ENCODE results near the gene SLC2A14.
"Not testable (repeated sequence)": the region's sequence is repeated elsewhere in the genome, so short reads cannot be mapped to it uniquely, and the experiment has no call there.

Gene SLC2A14

DNA sequence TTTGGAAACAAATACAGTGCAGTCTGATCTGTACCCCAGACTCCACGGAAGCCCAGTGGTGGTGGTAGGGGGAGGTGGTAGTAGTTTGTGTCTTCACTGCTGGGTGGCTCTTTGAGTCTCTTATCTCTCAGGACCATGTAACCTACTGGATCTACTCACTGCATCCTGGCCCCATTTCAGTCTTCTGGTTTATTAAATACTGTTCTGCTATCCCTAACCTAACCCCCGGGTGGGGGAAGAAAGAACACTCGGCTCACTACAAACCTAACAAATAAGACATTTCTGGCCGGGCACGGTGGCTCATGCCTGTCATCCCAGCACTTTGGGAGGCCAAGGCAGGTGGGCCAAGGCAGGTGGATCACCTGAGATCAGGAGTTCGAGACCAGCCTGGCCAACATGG is 39.5 kb downstream of the SLC2A14 start:
- not testable (repeated sequence) for DNase-seq

DNA sequence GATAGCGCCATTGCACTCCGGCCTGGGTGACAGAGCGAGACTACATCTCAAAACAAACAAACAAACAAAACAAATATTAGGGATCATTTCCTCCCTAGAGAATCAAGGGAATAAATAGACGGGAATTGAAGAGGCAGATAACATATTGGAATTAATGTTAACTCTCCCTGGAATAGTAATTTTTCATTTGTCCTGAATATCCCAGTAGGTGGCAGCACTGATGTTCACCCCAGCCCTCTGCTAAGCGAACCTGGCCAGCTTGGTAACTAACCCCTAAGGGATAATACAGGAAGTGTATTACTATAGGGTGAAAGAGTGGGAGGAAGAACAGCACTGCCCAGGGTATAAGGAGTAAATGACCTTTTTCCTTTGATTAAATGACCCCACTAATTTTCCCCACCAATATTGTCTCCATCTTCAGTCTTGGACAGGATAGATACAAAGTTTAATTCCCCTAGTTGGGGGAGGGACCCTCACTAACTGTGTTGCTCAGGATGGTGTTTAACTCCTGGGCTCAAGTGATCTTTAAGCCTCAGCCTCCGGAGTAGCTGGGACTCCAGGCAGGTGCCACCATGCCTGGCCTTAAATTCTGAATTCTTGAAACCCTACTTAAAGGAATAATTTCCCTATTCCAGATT is 40.5 kb downstream of the SLC2A14 start:
- peak in 1 of 2 experiments; percentile 3 for DNase-seq

DNA sequence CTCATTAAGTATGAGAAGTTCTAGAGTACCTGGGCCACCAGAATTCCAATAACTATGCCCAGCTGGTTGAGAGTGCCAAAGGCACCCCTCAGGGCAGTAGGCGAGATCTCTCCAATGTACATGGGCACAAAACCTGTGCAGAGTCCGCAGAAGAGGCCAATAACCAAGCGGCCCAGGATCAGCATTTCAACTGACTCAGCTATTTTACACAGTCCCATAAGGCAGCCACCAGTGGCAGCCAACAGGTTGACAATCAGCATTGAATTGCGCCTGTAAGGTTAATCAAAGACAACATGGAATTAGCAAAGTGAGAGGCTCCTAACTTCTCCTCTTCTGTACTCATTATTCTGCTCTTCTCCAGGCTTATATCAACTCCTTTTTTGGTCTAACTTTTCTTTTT is 43.0 kb downstream of the SLC2A14 start:
- DNase-seq: not testable (repeated sequence)

DNA sequence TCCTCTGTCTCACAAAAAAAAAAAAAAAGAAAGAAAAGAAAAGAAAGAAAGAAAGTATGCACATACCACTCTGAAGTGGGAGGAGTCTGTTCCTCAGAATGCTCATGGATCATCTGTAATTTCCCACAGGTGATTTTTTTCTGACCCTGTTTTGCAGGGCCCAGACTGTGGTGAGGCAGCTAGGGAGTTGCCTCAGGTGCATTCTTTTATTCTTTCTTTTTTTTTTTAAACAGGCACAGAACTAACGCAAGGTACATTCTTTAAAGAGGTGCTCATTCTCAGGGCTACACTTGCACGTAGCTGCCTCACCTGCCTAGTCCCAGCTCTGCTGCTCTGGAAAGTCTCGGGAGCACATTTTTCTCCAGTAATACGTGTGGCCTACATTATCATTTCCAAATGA is 47.0 kb downstream of the SLC2A14 start:
- not testable (repeated sequence) for DNase-seq

DNA sequence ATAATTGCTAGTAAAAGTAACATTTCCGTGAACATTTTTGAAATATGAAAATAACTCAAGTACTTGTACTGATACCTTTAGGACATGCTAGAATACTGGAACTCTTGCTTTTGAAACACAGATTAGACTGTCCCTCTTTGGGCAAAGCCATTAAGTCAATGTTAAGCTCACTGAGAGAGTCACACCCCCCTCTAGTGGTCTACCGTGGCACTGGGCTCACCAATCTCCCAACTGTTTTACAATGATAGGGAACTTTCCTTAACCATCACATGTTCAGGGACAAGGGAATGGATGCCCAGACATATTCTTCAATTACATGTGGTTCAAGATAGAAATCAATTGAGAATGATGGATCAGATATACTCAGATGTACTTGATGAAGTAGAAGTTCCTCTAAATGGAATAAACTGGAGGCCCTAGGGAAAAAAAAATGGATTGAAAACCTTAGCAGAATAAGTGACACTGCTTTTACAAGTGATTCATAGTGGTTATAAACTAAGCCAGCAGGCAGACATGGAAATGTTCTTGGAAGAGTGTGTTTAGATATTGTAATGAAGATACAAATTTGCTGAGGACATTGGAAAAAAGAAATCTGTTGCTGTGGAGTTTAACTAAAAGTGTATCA is 65.7 kb downstream of the SLC2A14 start:
- peak in 1 of 2 experiments; percentile 2 for DNase-seq

DNA sequence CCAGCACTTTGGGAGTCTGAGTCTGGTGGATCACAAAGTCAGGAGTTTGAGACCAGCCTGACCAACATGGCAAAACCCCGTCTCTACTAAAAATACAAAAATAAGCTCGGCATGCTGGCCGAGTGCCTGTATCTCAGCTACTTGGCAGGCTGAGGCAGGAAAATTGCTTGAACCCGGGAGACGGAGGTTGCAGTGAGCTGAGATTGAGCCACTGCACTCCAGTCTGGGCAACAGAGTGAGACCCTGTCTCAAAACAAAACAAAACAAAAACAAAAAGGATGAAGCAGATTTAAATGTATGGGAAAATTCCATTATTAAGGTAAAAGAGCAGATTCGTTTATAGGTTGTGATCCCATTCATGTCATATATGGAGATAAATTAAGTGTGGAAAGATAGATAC is 66.4 kb downstream of the SLC2A14 start:
- not testable (repeated sequence) for DNase-seq

DNA sequence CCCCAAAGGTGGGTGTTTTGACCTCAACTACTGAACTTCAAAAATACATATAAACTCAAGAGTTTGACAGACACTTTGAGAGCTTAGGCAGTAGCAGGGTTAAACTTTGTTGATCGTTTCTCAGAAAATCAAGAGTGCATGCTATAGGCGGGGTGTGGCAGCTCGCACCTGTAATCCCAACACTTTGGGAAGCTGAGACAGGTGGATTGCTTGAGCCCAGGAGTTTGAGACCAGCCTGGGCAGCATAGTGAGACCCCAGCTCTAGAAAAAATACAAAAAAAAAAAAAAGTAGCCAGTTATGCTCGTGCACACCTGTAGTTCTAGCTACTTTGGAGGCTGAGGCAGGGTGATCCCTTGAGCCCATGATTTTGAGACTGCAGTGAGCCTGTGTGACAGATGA is 71.3 kb downstream of the SLC2A14 start:
- no peak for DNase-seq

DNA sequence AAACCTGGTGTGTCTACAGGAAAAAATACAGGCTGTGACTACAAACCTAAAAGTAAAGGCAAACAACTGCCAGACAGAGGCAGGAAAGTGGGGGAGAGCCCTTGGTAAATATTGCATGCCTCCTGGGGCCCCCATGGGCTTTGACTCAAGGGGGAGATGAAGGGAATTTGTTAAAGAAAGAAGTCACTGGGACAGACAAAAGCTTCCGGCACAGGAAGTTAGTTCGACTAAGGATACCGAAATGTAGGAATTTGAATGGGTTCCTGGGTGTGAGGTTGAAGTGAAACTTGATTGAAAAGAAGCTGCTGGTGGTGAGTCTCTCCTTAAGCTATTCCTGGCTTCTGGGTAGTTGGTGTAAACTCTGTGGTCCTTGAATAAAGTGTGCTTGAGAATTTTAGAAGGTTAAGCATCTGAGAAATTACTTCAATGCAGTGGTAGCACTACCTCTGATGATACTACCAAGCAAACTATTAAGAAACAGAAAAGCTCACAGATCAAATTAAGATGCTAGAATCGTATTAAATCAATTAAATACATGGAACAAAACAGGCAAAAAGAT is 73.9 kb downstream of the SLC2A14 start:
- not testable (repeated sequence) for DNase-seq

DNA sequence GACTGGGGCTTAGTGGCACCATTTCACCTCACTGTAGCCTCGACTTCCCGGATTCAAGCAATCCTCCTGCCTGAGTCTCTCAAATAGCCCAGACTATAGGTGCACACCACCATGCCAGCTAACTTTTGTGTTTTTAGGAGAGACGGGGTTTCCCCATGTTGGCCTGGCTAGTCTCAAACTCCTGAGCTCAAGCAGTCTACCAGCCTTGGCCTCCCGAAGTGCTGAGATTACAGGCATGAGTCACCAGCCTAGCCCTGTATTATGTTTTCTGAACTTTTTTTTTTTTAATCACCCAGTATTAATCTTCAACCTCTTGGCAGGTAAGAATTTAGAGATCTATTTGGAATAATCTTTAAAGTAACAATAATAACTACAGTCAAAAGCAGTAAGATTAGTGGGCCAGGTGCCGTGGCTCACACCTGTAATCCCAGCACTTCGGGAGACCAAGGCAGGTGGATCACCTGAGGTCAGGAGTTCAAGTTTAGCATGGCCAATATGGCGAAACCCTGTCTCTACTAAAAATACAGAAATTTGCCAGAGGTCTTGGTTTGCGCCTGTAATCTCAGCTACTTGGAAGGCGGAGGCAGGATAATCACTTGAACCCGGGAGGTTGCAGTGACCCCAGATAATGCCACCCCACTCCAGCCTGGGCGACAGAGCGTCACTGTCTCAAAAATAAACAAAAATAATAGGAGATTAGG is 74.9 kb downstream of the SLC2A14 start:
- no peak for DNase-seq

DNA sequence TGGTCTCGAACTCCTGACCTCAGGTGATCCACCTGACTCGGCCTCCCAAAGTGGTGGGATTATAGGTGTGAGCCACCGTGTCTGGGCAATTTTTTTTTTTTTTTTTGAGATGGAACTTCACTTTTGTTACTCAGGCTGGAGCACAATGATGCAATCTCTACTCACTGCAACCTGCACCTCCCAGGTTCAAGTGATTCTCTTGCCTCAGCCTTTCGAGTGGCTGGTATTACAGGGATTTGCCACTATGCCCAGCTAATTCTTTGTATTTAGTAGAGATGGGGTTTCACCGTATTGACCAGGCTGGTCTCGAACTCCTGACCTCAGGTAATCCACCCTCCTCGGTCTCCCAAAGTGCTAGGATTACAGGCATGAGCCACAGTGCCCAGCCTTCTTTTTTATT is 75.4 kb downstream of the SLC2A14 start:
- not testable (repeated sequence) for DNase-seq

DNA sequence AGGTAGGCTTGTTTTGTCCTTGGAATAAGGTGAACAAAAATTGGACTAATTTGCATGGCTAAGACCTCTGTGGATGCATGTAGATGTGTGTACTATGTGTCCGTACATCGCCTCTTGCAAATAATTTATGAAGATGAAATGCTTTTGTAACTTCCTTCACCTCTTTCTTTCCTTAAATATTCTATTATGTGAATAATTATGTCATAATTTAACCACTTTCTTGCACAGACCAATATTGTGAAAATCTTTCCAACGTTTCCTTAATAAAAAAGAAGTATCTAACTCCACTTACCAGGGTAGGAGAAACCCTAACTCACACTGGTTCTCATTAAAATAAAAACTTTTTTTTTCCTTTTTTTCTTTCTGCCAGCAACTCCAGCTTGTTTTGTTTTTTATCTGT is 79.5 kb downstream of the SLC2A14 start:
- DNase-seq: no peak

DNA sequence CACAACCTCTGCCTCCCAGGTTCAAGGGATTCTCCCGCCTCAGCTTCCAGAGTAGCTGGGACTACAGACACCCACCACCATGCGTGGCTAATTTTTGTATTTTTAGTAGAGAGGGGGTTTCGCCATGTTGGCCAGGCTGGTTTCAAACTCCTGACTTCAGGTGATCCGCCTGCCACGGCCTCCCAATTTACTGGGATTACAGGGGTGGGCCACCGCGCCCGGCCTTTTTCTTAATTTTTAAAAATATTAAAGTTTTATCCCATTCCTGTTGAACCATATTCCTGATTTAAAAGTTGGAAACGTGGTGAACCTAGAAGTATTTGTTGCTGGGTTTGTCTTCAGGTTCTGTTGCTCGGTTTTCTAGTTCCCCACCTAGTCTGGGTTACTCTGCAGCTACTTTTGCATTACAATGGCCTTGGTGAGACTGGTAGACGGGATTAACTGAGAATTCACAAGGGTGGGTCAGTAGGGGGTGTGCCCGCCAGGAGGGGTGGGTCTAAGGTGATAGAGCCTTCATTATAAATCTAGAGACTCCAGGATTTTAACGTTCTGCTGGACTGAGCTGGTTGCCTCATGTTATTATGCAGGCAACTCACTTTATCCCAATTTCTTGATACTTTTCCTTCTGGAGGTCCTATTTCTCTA is 83.7 kb downstream of the SLC2A14 start, which contains the start of gene NANOG:
NANOG (plus strand) TSS at position 519 of the 645 bp plus-strand sequence. CDS start 213 bp downstream, outside the sequence.
- not testable (repeated sequence) for DNase-seq

DNA sequence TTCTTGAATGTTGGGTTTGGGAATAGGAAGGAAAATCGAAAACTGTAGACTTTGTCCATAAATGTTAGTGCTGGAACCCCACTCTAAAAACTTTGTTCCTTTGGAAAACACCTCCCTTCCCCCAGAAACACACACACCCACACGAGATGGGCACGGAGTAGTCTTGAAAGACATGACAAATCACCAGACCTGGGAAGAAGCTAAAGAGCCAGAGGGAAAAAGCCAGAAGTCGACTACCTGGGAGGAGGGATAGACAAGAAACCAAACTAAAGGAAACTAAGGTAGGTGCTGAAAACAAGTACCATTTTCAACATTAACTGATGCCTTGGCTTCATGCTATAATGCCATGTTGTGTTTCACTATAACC is 84.4 kb downstream of the SLC2A14 start:
- DNase-seq: no peak

DNA sequence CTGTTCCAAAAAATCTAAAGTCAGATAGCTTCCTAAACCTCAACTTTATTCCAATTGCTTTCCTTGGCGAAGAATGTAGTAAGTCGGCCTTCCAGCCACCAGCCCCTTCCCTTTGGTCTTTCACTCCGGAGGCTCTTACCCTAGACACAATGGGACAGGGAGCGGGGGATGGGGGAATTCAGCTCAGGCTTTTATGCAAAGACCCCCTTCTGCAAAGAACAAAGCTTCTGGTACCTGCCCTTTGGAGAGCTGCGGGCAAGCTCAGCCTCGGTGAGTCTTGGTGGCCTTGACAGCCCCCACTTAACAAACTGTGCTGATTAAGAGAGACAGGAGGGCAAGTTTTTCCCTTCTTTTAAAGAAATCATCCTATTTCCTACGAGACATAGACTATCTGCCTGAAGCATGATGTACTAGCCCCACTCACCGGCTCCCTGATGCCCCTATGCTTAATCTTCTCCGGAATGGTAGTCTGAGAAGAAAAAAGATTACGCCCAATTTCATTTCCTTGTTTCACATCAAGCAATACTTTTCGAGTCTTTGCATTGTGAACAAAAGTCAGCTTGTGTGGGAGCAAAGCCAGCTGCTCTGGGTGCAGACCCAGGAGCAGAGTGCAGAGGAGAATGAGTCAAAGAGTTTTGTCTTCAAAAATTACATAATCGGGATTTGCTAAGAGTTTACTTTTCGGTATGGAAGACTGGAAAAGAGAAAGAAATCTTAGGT is 85.0 kb downstream of the SLC2A14 start:
- DNase-seq: no peak

DNA sequence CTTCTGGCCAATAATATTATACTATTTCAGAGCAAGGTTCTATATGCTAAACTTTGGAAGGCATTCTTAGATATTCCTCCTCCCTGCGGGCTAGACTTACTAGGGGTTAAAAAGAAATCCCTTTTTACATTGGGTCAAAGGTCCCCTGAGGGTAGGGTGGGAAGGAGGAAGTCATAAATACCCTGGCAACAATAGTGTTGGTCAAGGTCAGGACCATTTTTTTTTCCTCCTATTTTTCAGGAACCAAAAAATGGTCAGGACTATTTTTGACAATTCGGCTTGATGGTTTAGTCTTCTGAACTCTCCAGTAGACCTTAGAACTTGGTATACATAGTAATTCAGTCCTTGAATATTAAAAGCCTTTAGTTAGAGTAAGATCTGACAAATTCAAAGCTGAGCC is 88.0 kb downstream of the SLC2A14 start:
- DNase-seq: no peak

DNA sequence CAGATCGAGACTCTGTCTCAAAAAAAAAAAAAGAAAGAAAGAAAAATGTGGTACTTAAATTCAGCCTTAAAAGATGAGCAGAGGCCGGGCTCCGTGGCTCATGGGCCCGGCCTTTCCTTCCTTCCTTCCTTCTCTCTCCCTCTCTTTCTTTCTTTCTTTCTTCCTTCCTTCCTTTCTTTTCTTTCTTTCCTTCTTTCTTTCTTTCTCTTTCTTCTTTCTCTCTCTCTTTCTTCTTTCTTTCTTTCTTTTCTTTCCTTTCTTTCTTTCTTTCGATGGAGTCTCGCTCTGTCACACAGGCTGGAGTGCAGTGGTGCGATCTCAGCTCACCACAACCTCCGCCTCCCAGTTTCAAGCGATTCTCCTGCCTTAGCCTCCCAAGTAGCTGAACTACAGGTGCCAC is 89.3 kb downstream of the SLC2A14 start:
- DNase-seq: not testable (repeated sequence)

DNA sequence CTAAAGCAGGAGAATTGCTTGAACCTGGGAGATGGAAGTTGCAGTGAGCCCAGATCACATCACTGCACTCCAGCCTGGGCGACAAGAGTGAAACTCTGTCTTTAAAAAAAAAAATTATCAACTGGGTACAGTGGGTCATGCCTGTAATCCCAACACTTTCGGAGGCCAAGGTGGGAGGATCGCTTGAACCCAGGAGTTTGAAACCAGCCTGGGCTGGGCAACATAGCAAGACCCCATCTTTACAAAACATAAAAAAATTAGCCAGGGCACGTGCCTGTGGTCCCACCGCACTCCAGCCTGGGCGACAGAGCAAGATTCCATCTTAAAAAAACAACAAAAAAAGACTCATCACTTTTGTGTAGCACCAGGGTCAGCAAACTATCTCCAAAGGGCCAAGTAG is 90.7 kb downstream of the SLC2A14 start:
- no peak for DNase-seq

DNA sequence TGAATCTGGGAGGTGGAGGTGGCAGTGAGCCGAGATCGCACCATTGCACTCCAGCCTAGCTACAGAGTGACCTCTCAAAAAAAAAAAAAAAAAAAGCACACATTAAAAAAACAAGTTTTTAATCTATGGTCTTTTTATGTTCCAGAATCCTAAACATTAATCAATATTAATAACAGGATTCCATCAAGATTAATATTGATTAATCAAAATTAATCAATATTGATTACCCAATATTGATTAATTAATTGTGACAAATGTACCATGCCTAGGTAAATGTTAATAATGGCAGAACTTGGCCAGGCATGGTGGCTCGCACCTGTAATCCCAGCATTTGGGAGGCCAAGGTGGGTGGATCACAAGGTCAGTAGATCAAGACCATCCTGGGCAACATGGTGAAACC is 91.4 kb downstream of the SLC2A14 start:
- DNase-seq: no peak

DNA sequence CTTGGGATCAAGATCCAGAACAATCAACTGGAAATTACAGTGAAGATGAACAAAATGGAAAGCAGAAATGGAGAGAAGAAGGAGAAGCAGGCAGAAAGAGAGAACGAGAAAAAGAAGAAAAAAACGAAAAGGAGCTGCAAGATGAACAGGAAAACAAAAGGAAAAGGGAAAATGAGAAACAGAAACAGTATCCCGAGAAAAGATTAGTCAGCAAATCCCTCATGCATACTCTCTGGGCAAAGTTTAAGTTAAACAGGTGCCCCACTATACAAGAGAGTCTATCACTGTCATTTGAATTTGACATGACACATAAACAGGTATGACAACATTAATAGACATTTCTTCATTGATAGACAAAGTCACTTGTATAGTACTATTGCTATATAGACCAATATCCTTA is 102.7 kb downstream of the SLC2A14 start:
- DNase-seq: no peak

All from SHP77 (cell line).